HepG2 (cell line): Measurements from ENCODE around the gene PLEKHG5. TPM values are rescaled to one million over a fixed set of nuclear protein-coding genes. Genes with fewer than 3 reads are reported as not detected.

Source experiments
- ATAC-seq: fragments of 200-7000 bp; cut with Tn5 transposase; 3 replicates; pipeline ENCODE4 v1.9.1; 2020; ENCODE audit warnings: mild to moderate bottlenecking, moderate library complexity
- BruUV-seq: library from RNA; stranded (reverse); fragments of 400-500 nt; replicated peaks from 2 replicates; lab custom pipeline; 2021; lab: Mats Ljungman, UMichigan
- CTCF ChIA-PET: fragments of 300-600 bp; formaldehyde crosslinking; extraction: SDS; loops from one replicate; lab custom pipeline; 2021; ENCODE audit warnings: low total read pairs, inconsistent platforms, low intra/inter-chr PET ratio; lab: Yijun Ruan, JAX
- POLR2A ChIA-PET: fragments of 350-600 bp; sonication (Branson Sonifier 250); formaldehyde crosslinking; loops from one replicate; lab custom pipeline; 2020; ENCODE audit warnings: antibody characterized with exemption, inconsistent platforms; lab: Yijun Ruan, JAX
- DNase-seq: peaks from one replicate; pipeline ENCODE4 v3.0.0-alpha.2; 2015; ENCODE audit warnings: low spot score
- FAIRE-seq: peaks from 3 replicates; lab custom pipeline; 2011; peaks lifted over from hg19 to GRCh38; lab: Jason Lieb, UNC
- H2AFZ ChIP-seq: one replicate; pipeline ENCODE4 v1.6.1; 2011; ENCODE audit warnings: low read length, inconsistent platforms
- H3K27ac ChIP-seq: fragments of 300-600 bp; 3 replicates; pipeline ENCODE4 v1.8.0; 2011; ENCODE audit warnings: mixed run types, mild to moderate bottlenecking, mixed read lengths, low read length, inconsistent platforms; ENCODE audit not compliant: insufficient read depth; ENCODE audit errors: extremely low read length
- H3K27me3 ChIP-seq, 2 experiments: fragments of 200-600 bp in 1 of 2; 2 replicates in 1 of 2; 3 replicates in 1 of 2; pipeline versions ENCODE4 v1.6.0 to v1.8.0; 2011; ENCODE audit warnings: low read length in 2 of 2, mild to moderate bottlenecking in 2 of 2, moderate library complexity in 2 of 2, inconsistent platforms in 1 of 2; ENCODE audit not compliant: insufficient read depth in 2 of 2, control insufficient read depth in 1 of 2
- H3K36me3 ChIP-seq, 2 experiments: fragments of 200-600 bp in 1 of 2; replicated peaks in 1 of 2; 2 replicates in 1 of 2; 3 replicates in 1 of 2; pipeline versions ENCODE4 v1.5.1 to v1.8.0; 2011; ENCODE audit warnings: low read length in 2 of 2, inconsistent platforms in 1 of 2; ENCODE audit not compliant: insufficient read depth in 2 of 2, control insufficient read depth in 1 of 2
- H3K4me1 ChIP-seq: 2 replicates; pipeline ENCODE4 v1.5.1; 2012; ENCODE audit warnings: low read length, inconsistent platforms; ENCODE audit not compliant: insufficient read depth
- H3K4me2 ChIP-seq: 2 replicates; pipeline ENCODE4 v1.6.0; 2011; ENCODE audit warnings: low read depth, low read length, inconsistent platforms
- H3K4me3 ChIP-seq, 3 experiments: fragments of 200-600 bp in 1 of 3; sonication (generic), shearing (Covaris generic) in 1 of 3; replicated peaks in 1 of 3; 2 replicates each; pipeline ENCODE4 v1.5.1; 2011 to 2016; ENCODE audit warnings: low read length in 3 of 3, inconsistent platforms in 2 of 3, low read depth in 2 of 3, mild to moderate bottlenecking in 2 of 3, control low read depth in 1 of 3, mixed read lengths in 1 of 3; ENCODE audit not compliant: insufficient read depth in 1 of 3
- H3K79me2 ChIP-seq: one replicate; pipeline ENCODE4 v1.6.1; 2011; ENCODE audit warnings: low read length, inconsistent platforms; ENCODE audit not compliant: insufficient read depth
- H3K9ac ChIP-seq: 2 replicates; pipeline ENCODE4 v1.6.0; 2011; ENCODE audit warnings: mild to moderate bottlenecking, low read depth, low read length, inconsistent platforms; ENCODE audit not compliant: insufficient read depth
- H3K9me3 ChIP-seq: 2 replicates; pipeline ENCODE4 v1.5.1; 2012; ENCODE audit warnings: mild to moderate bottlenecking, low read length
- H4K20me1 ChIP-seq: 2 replicates; pipeline ENCODE4 v1.6.0; 2011; ENCODE audit warnings: inconsistent platforms, mild to moderate bottlenecking, low read length, moderate library complexity; ENCODE audit not compliant: insufficient read depth
- FOXC1 ChIP-seq: sonication (generic); formaldehyde crosslinking; IDR thresholded peaks from 2 replicates; pipeline ENCODE4 v1.8.0; 2022; ENCODE audit warnings: mild to moderate bottlenecking, missing genetic modification reagents, borderline replicate concordance
- HDAC2 ChIP-seq: sonication (generic); formaldehyde crosslinking; IDR thresholded peaks from 2 replicates; pipeline ENCODE4 v1.4.0; 2020; ENCODE audit warnings: missing genetic modification reagents
- JUND ChIP-seq: sonication (generic); formaldehyde crosslinking; IDR thresholded peaks from 2 replicates; pipeline ENCODE4 v1.8.0; 2022; ENCODE audit warnings: mild to moderate bottlenecking, missing genetic modification reagents
- MIER3 ChIP-seq: IDR thresholded peaks from 2 replicates; pipeline ENCODE4 v1.6.1; 2016; ENCODE audit warnings: missing compliant biosample characterization, borderline replicate concordance
- NR3C1 ChIP-seq: sonication (generic); formaldehyde crosslinking; IDR thresholded peaks from 2 replicates; pipeline ENCODE4 v1.4.0; 2020; ENCODE audit warnings: missing genetic modification reagents
- RELA ChIP-seq: sonication (generic); formaldehyde crosslinking; IDR thresholded peaks from 2 replicates; pipeline ENCODE4 v1.4.0; 2020; ENCODE audit warnings: missing genetic modification reagents
- STAT5B ChIP-seq: sonication (generic); formaldehyde crosslinking; IDR thresholded peaks from 2 replicates; pipeline ENCODE4 v1.4.0; 2020; ENCODE audit warnings: missing genetic modification reagents
- TBP ChIP-seq: sonication (generic); formaldehyde crosslinking; IDR thresholded peaks from 2 replicates; pipeline ENCODE4 v1.5.0; 2020; ENCODE audit warnings: missing genetic modification reagents
- TOE1 ChIP-seq: sonication (generic); formaldehyde crosslinking; IDR thresholded peaks from 2 replicates; pipeline ENCODE4 v1.4.0; 2020; ENCODE audit warnings: mild to moderate bottlenecking, missing genetic modification reagents
- ZNF431 ChIP-seq: sonication (generic); formaldehyde crosslinking; IDR thresholded peaks from 2 replicates; pipeline ENCODE4 v1.9.0; 2022; ENCODE audit warnings: missing genetic modification reagents, low read depth, mild to moderate bottlenecking, borderline replicate concordance
- ZNF629 ChIP-seq: sonication (generic); formaldehyde crosslinking; conservative IDR thresholded peaks from 2 replicates; pipeline ENCODE4 v1.5.0; 2020; ENCODE audit warnings: missing genetic modification reagents
- ZNF652 ChIP-seq: IDR thresholded peaks from 2 replicates; pipeline ENCODE4 v1.6.1; 2016; ENCODE audit warnings: low read depth, borderline replicate concordance
- ZNF788 ChIP-seq: sonication (generic); formaldehyde crosslinking; IDR thresholded peaks from 2 replicates; pipeline ENCODE4 v1.5.0; 2020; ENCODE audit warnings: mild to moderate bottlenecking, missing genetic modification reagents, borderline replicate concordance
- WGBS: methylation state at CpG from one replicate; pipeline ENCODE4 v1.1.6; 2017; ENCODE audit warnings: low lambda C conversion rate; 5-methylcytosine and 5-hydroxymethylcytosine counted together
- in situ Hi-C: cut with HindIII; loops from 2 replicates; pipeline ENCODE4 v1.10.0; 2017; ENCODE audit warnings: low pct_unique_long_range_greater_than_20kb; ENCODE audit not compliant: extremely low pct_ligation_motif_present
- intact Hi-C: fragments of 100-400 bp; cut with micrococcal nuclease; formaldehyde crosslinking; loops from one replicate; pipeline ENCODE4 v1.10.0; 2022; ENCODE audit not compliant: unreplicated experiment
- polyA plus RNA-seq, 8 experiments: library from polyadenylated mRNA; depleted of rRNA in 3 of 8; stranded (reverse) in 7 of 8; unstranded in 1 of 8; fragments of >200 nt; fragmentation: Illumina TruSeq in 4 of 8; extraction: Trizol in 4 of 8; gene quantifications; 2 replicates each; pipeline versions ENCODE4 v1.2.1 to v1.2.3, GENCODE V29; 2011 to 2016; ENCODE audit warnings: low read depth in 4 of 8, missing spikeins in 1 of 8, mixed read lengths in 1 of 8; ENCODE audit not compliant: insufficient read depth in 1 of 8
- total RNA-seq, 5 experiments: library from RNA; depleted of rRNA; stranded (reverse); fragments of >200 nt; fragmentation: Illumina TruSeq; extraction: Trizol; gene quantifications; 2 replicates each; pipeline ENCODE4 v1.2.3, GENCODE V29; 2016; ENCODE audit warnings: low read depth in 1 of 5
- TF ChIP-seq, protein P1 (sequence below): sonication (generic); formaldehyde crosslinking; IDR thresholded peaks from 2 replicates; pipeline ENCODE4 v1.4.0; 2020; ENCODE audit warnings: missing genetic modification reagents
- TF ChIP-seq, protein P2 (sequence below): sonication (generic); formaldehyde crosslinking; IDR thresholded peaks from 2 replicates; pipeline ENCODE4 v1.4.0; 2020; ENCODE audit warnings: low read depth, mild to moderate bottlenecking, missing genetic modification reagents
- TF ChIP-seq, protein P3 (sequence below): sonication (generic); formaldehyde crosslinking; IDR thresholded peaks from 2 replicates; pipeline ENCODE4 v1.9.0; 2021; ENCODE audit warnings: missing genetic modification reagents, borderline replicate concordance
- TF ChIP-seq, protein P4 (sequence below): sonication (generic); formaldehyde crosslinking; conservative IDR thresholded peaks from 2 replicates; pipeline ENCODE4 v1.8.0; 2022; ENCODE audit warnings: mild to moderate bottlenecking, moderate library complexity, missing genetic modification reagents

The PLEKHG5 gene
- total and polyA plus RNA-seq, 2 of the 13 experiments (the other 11 are each of a cell fraction or from before 2014, with no cell fraction given): 1.9 to 3.5 TPM

DNA sequence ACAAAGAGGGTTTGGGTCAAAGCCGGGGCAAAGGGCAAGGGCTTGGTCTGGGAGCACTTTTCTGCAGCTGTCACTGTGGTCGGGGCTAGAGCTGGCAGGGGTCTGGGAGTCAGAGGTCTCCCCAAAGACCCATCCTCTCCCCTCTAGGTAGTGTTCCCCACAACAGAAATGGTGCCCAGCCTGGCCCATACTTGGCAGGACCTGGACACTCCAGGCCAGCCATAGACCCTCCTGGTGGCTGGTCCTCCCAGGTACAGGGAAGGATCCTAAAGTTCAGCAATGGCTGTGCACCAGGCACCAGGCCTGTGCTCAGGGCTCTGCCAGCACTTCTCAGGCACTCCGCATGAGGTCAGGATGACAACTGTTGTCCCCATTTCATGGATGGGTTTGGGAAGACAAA lies 55.9 kb downstream of the PLEKHG5 start:
- no peak for DNase-seq
- TF ChIP-seq, protein P1, sequence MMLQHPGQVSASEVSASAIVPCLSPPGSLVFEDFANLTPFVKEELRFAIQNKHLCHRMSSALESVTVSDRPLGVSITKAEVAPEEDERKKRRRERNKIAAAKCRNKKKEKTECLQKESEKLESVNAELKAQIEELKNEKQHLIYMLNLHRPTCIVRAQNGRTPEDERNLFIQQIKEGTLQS (CRISPR knock-in tag): no peak
- TF ChIP-seq FOXC1 (CRISPR knock-in tag) (no peak), ZNF431 (CRISPR knock-in tag) (no peak), ZNF629 (CRISPR knock-in tag) (peak; percentile 36; the same call in 1 of the 2 replicates)
- no peaks in the 10 kb centered on the region for H3K36me3 ChIP-seq
- no peak overlapping the region for H3K4me2 ChIP-seq
- intact Hi-C loops: no loop called here
- peaks cover 32% of the 10 kb centered on the region for H3K4me1 ChIP-seq
- in situ Hi-C loops: no loop called here
- H4K20me1 ChIP-seq: no peaks in the 10 kb centered on the region
- BruUV-seq: no TSS peak
- H3K4me3 ChIP-seq: no peak overlapping the region
- H3K9ac ChIP-seq: no peak overlapping the region
- WGBS: 40% methylated on average over 1 of the region's 3 CpGs
- CTCF ChIA-PET: no interaction called here
- no peak for FAIRE-seq
- no peaks in the 10 kb centered on the region for H3K79me2 ChIP-seq
- no peak overlapping the region for H3K27ac ChIP-seq
- ATAC-seq: no peak
- no peak overlapping the region for H2AFZ ChIP-seq
- peaks cover 9 to 45% of the 10 kb centered on the region in 2 experiments for H3K27me3 ChIP-seq
- POLR2A ChIA-PET: no interaction called here
- H3K9me3 ChIP-seq: no peaks in the 10 kb centered on the region

DNA sequence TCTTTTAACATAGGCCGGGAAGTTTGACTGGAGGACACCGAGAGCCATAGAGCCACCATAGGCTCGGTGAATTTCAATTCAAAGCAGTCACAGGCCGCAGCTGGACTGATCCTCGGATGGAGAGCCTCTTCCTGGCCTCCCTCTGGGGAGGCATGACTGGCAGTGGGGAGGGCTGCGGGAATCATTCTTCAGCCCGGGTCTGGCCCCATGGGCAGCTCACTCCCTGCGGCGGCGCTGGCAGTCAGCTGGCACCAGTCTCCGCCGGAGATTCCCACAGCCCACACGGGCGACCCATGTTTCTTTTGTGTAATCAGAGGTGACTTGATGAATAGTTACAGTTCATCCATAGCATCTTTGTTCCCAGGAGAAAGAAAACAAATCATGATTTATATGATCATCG lies 56.3 kb downstream of the PLEKHG5 start:
- FAIRE-seq: no peak
- TF ChIP-seq TBP (CRISPR knock-in tag): no peak
- TF ChIP-seq, protein P2, sequence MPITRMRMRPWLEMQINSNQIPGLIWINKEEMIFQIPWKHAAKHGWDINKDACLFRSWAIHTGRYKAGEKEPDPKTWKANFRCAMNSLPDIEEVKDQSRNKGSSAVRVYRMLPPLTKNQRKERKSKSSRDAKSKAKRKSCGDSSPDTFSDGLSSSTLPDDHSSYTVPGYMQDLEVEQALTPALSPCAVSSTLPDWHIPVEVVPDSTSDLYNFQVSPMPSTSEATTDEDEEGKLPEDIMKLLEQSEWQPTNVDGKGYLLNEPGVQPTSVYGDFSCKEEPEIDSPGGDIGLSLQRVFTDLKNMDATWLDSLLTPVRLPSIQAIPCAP (CRISPR knock-in tag): no peak
- TF ChIP-seq TOE1 (CRISPR knock-in tag): no peak
- no peak for TF ChIP-seq MIER3 (CRISPR knock-in tag)
- no peak for TF ChIP-seq STAT5B (CRISPR knock-in tag)
- no peak for TF ChIP-seq JUND (CRISPR knock-in tag)
- no peak for TF ChIP-seq ZNF652 (CRISPR knock-in tag)
- TF ChIP-seq ZNF788: no peak
- no peak for TF ChIP-seq HDAC2 (CRISPR knock-in tag)
- TF ChIP-seq, protein P3, sequence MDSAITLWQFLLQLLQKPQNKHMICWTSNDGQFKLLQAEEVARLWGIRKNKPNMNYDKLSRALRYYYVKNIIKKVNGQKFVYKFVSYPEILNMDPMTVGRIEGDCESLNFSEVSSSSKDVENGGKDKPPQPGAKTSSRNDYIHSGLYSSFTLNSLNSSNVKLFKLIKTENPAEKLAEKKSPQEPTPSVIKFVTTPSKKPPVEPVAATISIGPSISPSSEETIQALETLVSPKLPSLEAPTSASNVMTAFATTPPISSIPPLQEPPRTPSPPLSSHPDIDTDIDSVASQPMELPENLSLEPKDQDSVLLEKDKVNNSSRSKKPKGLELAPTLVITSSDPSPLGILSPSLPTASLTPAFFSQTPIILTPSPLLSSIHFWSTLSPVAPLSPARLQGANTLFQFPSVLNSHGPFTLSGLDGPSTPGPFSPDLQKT (CRISPR knock-in tag): no peak
- TF ChIP-seq RELA (CRISPR knock-in tag): no peak
- TF ChIP-seq, protein P4, sequence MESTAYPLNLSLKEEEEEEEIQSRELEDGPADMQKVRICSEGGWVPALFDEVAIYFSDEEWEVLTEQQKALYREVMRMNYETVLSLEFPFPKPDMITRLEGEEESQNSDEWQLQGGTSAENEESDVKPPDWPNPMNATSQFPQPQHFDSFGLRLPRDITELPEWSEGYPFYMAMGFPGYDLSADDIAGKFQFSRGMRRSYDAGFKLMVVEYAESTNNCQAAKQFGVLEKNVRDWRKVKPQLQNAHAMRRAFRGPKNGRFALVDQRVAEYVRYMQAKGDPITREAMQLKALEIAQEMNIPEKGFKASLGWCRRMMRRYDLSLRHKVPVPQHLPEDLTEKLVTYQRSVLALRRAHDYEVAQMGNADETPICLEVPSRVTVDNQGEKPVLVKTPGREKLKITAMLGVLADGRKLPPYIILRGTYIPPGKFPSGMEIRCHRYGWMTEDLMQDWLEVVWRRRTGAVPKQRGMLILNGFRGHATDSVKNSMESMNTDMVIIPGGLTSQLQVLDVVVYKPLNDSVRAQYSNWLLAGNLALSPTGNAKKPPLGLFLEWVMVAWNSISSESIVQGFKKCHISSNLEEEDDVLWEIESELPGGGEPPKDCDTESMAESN (CRISPR knock-in tag): no peak
- no peak for TF ChIP-seq NR3C1

More for the DNA sequence above, 56.3 kb downstream of the PLEKHG5 start:
- Histone ChIP-seq H3K9ac (no peak overlapping the region), H3K27ac (no peak overlapping the region), H3K9me3 (no peaks in the 10 kb centered on the region), H3K4me1 (peaks cover 32% of the 10 kb centered on the region), H3K79me2 (no peaks in the 10 kb centered on the region), H3K36me3 (no peaks in the 10 kb centered on the region), H3K4me2 (no peak overlapping the region), H4K20me1 (no peaks in the 10 kb centered on the region), H2AFZ (no peak overlapping the region), H3K27me3 (peaks cover 9 to 49% of the 10 kb centered on the region in 2 experiments), H3K4me3 (no peak overlapping the region)
- BruUV-seq: no TSS peak
- in situ Hi-C loops (no loop called here), intact Hi-C loops (no loop called here)
- ATAC-seq (no peak), DNase-seq (no peak)
- ChIA-PET POLR2A (no interaction called here), CTCF (no interaction called here)
- whole genome bisulfite sequencing: 33% methylated on average over 2 of the region's 15 CpGs
